Type B pancreatic cell (in vitro differentiated cells): ENCODE data around the gene TLL2. TPM values are rescaled to one million over a fixed set of nuclear protein-coding genes. Genes with fewer than 3 reads are reported as not detected.

ENCODE experiments used
- DNase-seq: peaks from one replicate; pipeline ENCODE4 v3.0.0; 2021; ENCODE audit warnings: mixed read lengths; ENCODE audit not compliant: unreplicated experiment; ENCODE audit errors: extremely low spot score
- H3K27ac Mint-ChIP-seq: 2 replicates; pipeline ENCODE4 v1.8.0; 2021; ENCODE audit warnings: mild to moderate bottlenecking, mixed read lengths
- H3K27me3 Mint-ChIP-seq: 2 replicates; pipeline ENCODE4 v1.8.0; 2021; ENCODE audit warnings: mixed read lengths
- H3K36me3 Mint-ChIP-seq: 2 replicates; pipeline ENCODE4 v1.8.0; 2021; ENCODE audit warnings: mixed read lengths
- H3K4me1 Mint-ChIP-seq: one replicate; pipeline ENCODE4 v1.8.0; 2021; ENCODE audit warnings: mixed read lengths; ENCODE audit not compliant: unreplicated experiment
- H3K4me3 Mint-ChIP-seq: 2 replicates; pipeline ENCODE4 v1.8.0; 2021; ENCODE audit warnings: mild to moderate bottlenecking, mixed read lengths
- H3K9me3 Mint-ChIP-seq: 2 replicates; pipeline ENCODE4 v1.8.0; 2021; ENCODE audit warnings: mixed read lengths
- CTCF ChIP-seq: fragments of 200-600 bp; sonication (generic); conservative IDR thresholded peaks from 2 replicates; pipeline ENCODE4 v1.5.0; 2021; ENCODE audit warnings: antibody characterized with exemption, mild to moderate bottlenecking
- total RNA-seq: library from RNA; stranded (reverse); gene quantifications from 2 replicates; pipeline ENCODE4 v1.2.1, GENCODE V29; 2021; ENCODE audit warnings: low replicate concordance

TLL2 gene
- total RNA-seq, 1 donor from 2014 or later, result 0.85 TPM

- no peak overlapping the region for H3K27ac Mint-ChIP-seq
- no peaks in the 10 kb centered on the region for H3K4me1 Mint-ChIP-seq
- no peak for TF ChIP-seq CTCF
- no peak for DNase-seq
- H3K4me3 Mint-ChIP-seq, result no peak overlapping the region
- H3K27me3 Mint-ChIP-seq, result peaks cover 48% of the 10 kb centered on the region
- H3K36me3 Mint-ChIP-seq, result no peaks in the 10 kb centered on the region
- no peaks in the 10 kb centered on the region for H3K9me3 Mint-ChIP-seq
Observed at GRCh38 chr10:96505150-96506136, 8.3 kb downstream of the TLL2 start.

- no peak for TF ChIP-seq CTCF
- no peaks in the 10 kb centered on the region for H3K4me1 Mint-ChIP-seq
- peaks cover 38% of the 10 kb centered on the region for H3K27me3 Mint-ChIP-seq
- no peak overlapping the region for H3K4me3 Mint-ChIP-seq
- H3K9me3 Mint-ChIP-seq, result no peaks in the 10 kb centered on the region
- DNase-seq, result no peak
- H3K27ac Mint-ChIP-seq, result no peak overlapping the region
- H3K36me3 Mint-ChIP-seq, result no peaks in the 10 kb centered on the region
Observed at GRCh38 chr10:96502561-96503282, 11.0 kb downstream of the TLL2 start.

- Mint-ChIP-seq H3K36me3 (no peaks in the 10 kb centered on the region), H3K4me3 (no peak overlapping the region), H3K27me3 (peaks cover 36% of the 10 kb centered on the region), H3K9me3 (no peaks in the 10 kb centered on the region), H3K27ac (no peak overlapping the region), H3K4me1 (no peaks in the 10 kb centered on the region)
- TF ChIP-seq CTCF, result no peak
- no peak for DNase-seq
Observed at GRCh38 chr10:96501985-96502384, 11.7 kb downstream of the TLL2 start.

- Mint-ChIP-seq H3K4me3 (no peak overlapping the region), H3K27ac (no peak overlapping the region), H3K9me3 (no peaks in the 10 kb centered on the region), H3K27me3 (peaks cover 38% of the 10 kb centered on the region), H3K4me1 (no peaks in the 10 kb centered on the region), H3K36me3 (no peaks in the 10 kb centered on the region)
- no peak for DNase-seq
- no peak for TF ChIP-seq CTCF
Observed at GRCh38 chr10:96500519-96500918, 13.2 kb downstream of the TLL2 start.

- H3K27ac Mint-ChIP-seq, result no peak overlapping the region
- DNase-seq, result no peak
- H3K27me3 Mint-ChIP-seq, result peaks cover 38% of the 10 kb centered on the region
- H3K4me1 Mint-ChIP-seq, result no peaks in the 10 kb centered on the region
- TF ChIP-seq CTCF, result no peak
- H3K36me3 Mint-ChIP-seq, result no peaks in the 10 kb centered on the region
- no peaks in the 10 kb centered on the region for H3K9me3 Mint-ChIP-seq
- no peak overlapping the region for H3K4me3 Mint-ChIP-seq
Observed at GRCh38 chr10:96500050-96500449, 13.7 kb downstream of the TLL2 start.
